ENCODE results near the gene OSBPL10. TPM values are rescaled to one million over a fixed set of nuclear protein-coding genes. Genes with fewer than 3 reads are reported as not detected.
"Not testable (repeated sequence)": the region's sequence is repeated elsewhere in the genome, so short reads cannot be mapped to it uniquely, and the experiment has no call there.

Gene OSBPL10
- total RNA-seq, 1 donor from 2014 or later = 52.7 TPM

- no peak for FAIRE-seq
These were observed 290.3 kb downstream of the OSBPL10 start for GRCh38 chr3:31690771-31691170.

DNA sequence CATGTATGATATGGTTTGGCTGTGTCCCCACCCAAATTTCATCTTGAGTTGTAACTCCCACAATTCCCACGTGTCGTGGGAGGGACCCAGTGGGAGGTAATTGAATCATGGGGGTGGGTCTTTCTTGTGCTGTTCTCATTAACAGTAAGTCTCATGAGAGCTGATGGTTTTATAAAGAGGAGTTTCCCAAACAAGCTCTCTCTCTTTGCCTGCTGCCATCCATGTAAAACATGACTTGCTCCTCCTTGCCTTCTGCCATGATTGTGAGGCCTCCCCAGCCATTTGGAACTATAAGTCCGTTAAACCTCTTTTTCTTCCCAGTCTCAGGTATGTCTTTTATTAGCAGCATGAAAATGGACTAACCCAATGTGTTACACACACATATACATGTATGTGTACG is 291.5 kb downstream of the OSBPL10 start:
- not testable (repeated sequence) for H4K20me1 ChIP-seq (ENCODE audit: insufficient read depth, low read length); DNase-seq (ENCODE audit: low read depth); H3K4me1 Mint-ChIP-seq (ENCODE audit: low read depth, unreplicated experiment); H2AFZ ChIP-seq (ENCODE audit: low read depth, low read length); H3K4me2 ChIP-seq (ENCODE audit: low read length); FAIRE-seq; H3K27me3 Mint-ChIP-seq (ENCODE audit: low read depth, unreplicated experiment); H3K9me3 ChIP-seq (ENCODE audit: insufficient read depth, low read depth, low read length); H3K79me2 ChIP-seq (ENCODE audit: insufficient read depth, low read length); H3K27me3 ChIP-seq (ENCODE audit: insufficient read depth, low read length); H3K27ac Mint-ChIP-seq (ENCODE audit: unreplicated experiment); H3K27ac ChIP-seq (ENCODE audit: low read depth, low read length); H3K4me3 Mint-ChIP-seq (ENCODE audit: unreplicated experiment); H3K4me3 ChIP-seq (ENCODE audit: insufficient read depth, low read depth, low read length); H3K9ac ChIP-seq (ENCODE audit: low read length); H3K4me1 ChIP-seq (ENCODE audit: insufficient read depth, low read length); H3K36me3 ChIP-seq (ENCODE audit: insufficient read depth, low read length); H3K9me3 Mint-ChIP-seq (ENCODE audit: unreplicated experiment)
- H3K36me3 Mint-ChIP-seq (ENCODE audit: low read depth, unreplicated experiment) = peaks cover 19% of the 10 kb centered on the region

More at GRCh38 chr3:31690771-31691170, 290.3 kb downstream of the OSBPL10 start:
- no peaks in the 10 kb centered on the region for H3K27me3 ChIP-seq (ENCODE audit: insufficient read depth, low read length)
- no peak overlapping the region for H3K27ac ChIP-seq (ENCODE audit: low read depth, low read length)
- H3K4me2 ChIP-seq (ENCODE audit: low read length) = no peak overlapping the region
- Mint-ChIP-seq H3K36me3 (ENCODE audit: low read depth, unreplicated experiment) (peaks cover 17% of the 10 kb centered on the region), H3K9me3 (ENCODE audit: unreplicated experiment) (peaks cover 3% of the 10 kb centered on the region), H3K4me3 (ENCODE audit: unreplicated experiment) (no peak overlapping the region), H3K27ac (ENCODE audit: unreplicated experiment) (no peak overlapping the region), H3K4me1 (ENCODE audit: low read depth, unreplicated experiment) (peaks cover 6% of the 10 kb centered on the region), H3K27me3 (ENCODE audit: low read depth, unreplicated experiment) (no peaks in the 10 kb centered on the region)
- H4K20me1 ChIP-seq (ENCODE audit: insufficient read depth, low read length) = no peaks in the 10 kb centered on the region
- H3K36me3 ChIP-seq (ENCODE audit: insufficient read depth, low read length) = no peaks in the 10 kb centered on the region
- H2AFZ ChIP-seq (ENCODE audit: low read depth, low read length) = no peak overlapping the region
- H3K4me1 ChIP-seq (ENCODE audit: insufficient read depth, low read length) = no peaks in the 10 kb centered on the region
- no peaks in the 10 kb centered on the region for H3K79me2 ChIP-seq (ENCODE audit: insufficient read depth, low read length)
- DNase-seq (ENCODE audit: low read depth) = no peak
- no peak for TF ChIP-seq EZH2 (IDR thresholded peaks at IDR 0.05; ENCODE audit: insufficient read depth, low read length)
- no peak for TF ChIP-seq CTCF (IDR thresholded peaks at IDR 0.05; ENCODE audit: insufficient read depth, low read depth, low read length)
- H3K9ac ChIP-seq (ENCODE audit: low read length) = no peak overlapping the region
- no peak overlapping the region for H3K4me3 ChIP-seq (ENCODE audit: insufficient read depth, low read depth, low read length)
- no peaks in the 10 kb centered on the region for H3K9me3 ChIP-seq (ENCODE audit: insufficient read depth, low read depth, low read length)

- H4K20me1 ChIP-seq (ENCODE audit: insufficient read depth, low read length) = no peaks in the 10 kb centered on the region
- TF ChIP-seq CTCF (IDR thresholded peaks at IDR 0.05; ENCODE audit: insufficient read depth, low read depth, low read length) (no peak), EZH2 (IDR thresholded peaks at IDR 0.05; ENCODE audit: insufficient read depth, low read length) (no peak)
- H3K4me2 ChIP-seq (ENCODE audit: low read length) = no peak overlapping the region
- Mint-ChIP-seq H3K4me1 (ENCODE audit: low read depth, unreplicated experiment) (peaks cover 6% of the 10 kb centered on the region), H3K9me3 (ENCODE audit: unreplicated experiment) (peaks cover 3% of the 10 kb centered on the region), H3K27ac (ENCODE audit: unreplicated experiment) (no peak overlapping the region), H3K27me3 (ENCODE audit: low read depth, unreplicated experiment) (no peaks in the 10 kb centered on the region), H3K36me3 (ENCODE audit: low read depth, unreplicated experiment) (peaks cover 22% of the 10 kb centered on the region), H3K4me3 (ENCODE audit: unreplicated experiment) (no peak overlapping the region)
- H3K79me2 ChIP-seq (ENCODE audit: insufficient read depth, low read length) = no peaks in the 10 kb centered on the region
- no peaks in the 10 kb centered on the region for H3K4me1 ChIP-seq (ENCODE audit: insufficient read depth, low read length)
- H3K4me3 ChIP-seq (ENCODE audit: insufficient read depth, low read depth, low read length) = no peak overlapping the region
- FAIRE-seq (no peak), DNase-seq (ENCODE audit: low read depth) (no peak)
- no peaks in the 10 kb centered on the region for H3K36me3 ChIP-seq (ENCODE audit: insufficient read depth, low read length)
- no peak overlapping the region for H3K9ac ChIP-seq (ENCODE audit: low read length)
- H3K9me3 ChIP-seq (ENCODE audit: insufficient read depth, low read depth, low read length) = no peaks in the 10 kb centered on the region
- H3K27ac ChIP-seq (ENCODE audit: low read depth, low read length) = no peak overlapping the region
- no peaks in the 10 kb centered on the region for H3K27me3 ChIP-seq (ENCODE audit: insufficient read depth, low read length)
- H2AFZ ChIP-seq (ENCODE audit: low read depth, low read length) = no peak overlapping the region
These were observed 292.1 kb downstream of the OSBPL10 start for GRCh38 chr3:31688984-31689383.

Data from astrocyte (in vitro differentiated cells and primary cell).